GM20431 (cell line): ENCODE measurements around the gene FOXN3.

ENCODE experiments used
- in situ Hi-C: fragments of 300-500 bp; cut with MseI, MboI; formaldehyde crosslinking; loops from one replicate; pipeline ENCODE4 v1.15.0; 2020; ENCODE audit warnings: low sequenced_read_pairs; ENCODE audit not compliant: unreplicated experiment

The FOXN3 gene

DNA sequence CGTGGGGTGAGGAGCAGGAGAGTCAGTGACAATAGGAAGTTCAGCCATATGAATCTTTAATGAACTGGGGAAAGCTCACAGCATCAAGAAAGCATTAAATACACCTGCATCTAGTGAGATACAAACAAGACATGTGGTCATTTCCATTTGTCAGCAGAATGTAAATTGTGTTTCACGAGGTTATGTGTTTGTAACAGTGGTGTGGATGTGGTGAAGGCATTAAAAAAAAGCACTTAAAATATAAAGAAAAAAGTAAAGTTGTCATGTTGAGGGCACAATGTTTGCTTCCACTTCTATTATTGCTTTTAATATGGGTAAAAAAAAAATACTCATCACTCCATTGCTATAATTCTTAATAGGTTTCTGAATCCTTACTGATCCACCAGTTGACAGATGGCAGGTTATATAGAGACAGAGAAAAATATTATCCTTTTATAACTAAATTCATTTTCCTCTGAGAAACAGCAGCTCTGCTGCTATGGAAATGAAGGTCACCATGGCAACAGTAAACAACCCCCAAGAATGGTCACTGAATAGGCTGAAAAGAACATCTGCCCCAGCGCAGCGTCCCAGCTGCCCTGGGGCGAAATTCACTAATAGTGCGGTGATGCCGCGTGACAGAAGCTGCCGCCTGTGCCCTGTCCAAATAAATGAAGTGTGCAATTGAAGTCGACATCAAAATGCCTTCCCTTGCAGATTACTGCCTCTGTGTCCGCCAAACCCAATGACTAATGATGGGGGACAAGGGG lies 226.1 kb downstream of the FOXN3 start:
- in situ Hi-C loops = no loop called here

DNA sequence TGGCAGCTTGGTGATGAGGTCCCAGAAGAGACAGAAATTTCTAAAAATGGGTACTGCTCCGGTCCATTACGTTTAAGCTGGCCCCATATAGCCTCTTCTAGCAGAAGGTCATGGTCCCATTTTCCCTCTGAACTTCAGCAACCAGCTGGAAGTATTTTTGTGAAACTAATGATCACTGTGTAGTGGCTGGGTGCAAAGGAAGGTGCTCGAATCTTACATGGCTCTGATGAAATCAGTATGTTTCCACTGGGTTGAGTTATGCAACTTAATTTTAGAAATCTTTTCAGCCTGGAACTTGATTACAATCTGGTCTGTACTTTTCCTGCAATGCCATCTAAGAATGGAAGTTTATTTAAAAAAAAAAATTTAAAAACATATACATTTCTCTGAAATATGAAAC lies 228.5 kb downstream of the FOXN3 start:
- in situ Hi-C loops = no loop called here

DNA sequence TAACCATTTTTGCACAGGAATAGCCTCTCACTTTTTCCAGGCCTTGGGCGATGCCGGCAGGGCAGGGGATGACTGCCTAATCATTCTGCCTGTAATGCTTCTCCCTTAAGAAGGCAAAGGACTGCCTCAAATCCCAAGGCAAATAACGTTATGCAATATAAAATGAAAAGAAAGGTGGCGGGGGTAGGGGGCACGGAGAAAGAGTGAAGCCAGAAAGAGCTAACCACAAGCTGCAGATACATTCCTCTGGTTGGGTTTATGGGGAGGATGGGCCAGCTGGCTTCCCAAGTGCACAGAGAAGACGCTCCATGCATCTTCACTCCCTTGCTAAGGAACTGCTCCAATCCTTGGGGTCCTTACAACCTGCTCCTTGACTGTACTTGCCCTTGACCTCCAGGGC lies 229.5 kb downstream of the FOXN3 start:
- in situ Hi-C loops = no loop called here

DNA sequence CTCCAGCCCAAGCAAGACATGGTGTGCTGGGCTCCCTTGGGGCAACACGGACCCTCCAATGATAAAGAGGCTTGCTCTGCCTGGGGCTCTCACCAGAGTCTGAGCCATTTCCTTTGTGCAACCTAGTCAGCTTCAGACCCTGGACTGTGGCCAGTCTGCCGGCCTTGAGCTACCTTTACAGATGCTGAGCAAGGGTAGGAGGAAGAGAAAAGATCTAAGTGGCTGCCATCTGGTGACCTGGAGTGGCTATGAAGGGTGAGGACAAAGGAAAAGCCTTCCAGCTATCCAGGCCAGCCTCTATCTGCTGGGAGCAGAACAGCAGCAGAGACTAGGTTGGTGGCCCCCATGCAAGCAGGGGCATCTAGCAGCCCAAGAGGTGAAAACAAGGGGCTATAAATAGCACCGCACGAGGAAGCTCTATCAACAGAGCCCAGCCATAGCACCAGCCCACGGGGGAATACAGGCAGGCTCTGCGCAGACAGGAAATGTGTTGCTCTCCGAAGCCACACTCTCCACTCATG lies 230.1 kb downstream of the FOXN3 start:
- in situ Hi-C loops = no loop called here

DNA sequence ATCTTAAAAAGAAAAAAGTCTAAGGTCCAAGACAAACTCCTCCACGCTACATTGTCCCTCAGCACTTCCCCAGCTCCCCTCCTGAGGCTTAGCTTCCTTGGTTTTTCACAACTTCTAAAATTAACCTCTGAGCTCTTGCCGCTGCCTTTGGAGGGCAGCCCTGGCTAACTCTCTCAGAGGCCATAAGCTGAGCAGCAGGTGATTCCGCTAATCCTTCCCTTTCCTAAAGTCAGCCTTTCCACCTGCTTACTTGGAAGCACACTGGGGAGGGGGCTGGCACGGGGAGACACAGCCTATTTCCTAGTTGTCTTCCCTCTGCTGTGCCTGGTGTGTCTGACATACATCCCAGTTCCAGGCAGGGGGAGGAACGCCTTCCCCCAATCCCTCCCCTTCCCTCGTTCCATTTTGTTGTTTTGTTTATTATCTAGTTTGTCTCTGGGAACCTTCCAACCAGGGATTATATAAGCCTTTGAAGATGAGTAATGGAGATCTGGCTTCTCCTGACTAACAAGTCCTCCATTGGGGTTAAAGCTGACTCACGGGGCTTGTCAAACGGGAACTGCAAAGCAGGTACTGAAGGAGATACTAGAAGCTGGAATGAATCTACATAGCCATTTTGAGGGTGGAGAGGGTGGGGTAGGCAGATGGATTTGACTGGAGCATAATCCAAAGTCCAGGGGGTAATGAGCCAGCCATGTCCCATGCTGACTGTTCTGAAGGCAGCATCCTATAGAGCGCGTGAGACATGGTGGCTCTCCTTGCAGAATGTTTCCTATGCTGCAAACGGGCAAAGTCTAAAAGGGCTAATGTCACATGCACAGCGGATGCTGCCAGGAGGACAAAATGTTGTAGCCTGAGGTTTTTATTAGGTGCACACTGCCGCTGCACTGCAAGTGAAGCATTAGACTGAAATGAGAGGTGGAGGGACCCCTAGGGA lies 230.8 kb downstream of the FOXN3 start:
- in situ Hi-C loops = no loop called here

DNA sequence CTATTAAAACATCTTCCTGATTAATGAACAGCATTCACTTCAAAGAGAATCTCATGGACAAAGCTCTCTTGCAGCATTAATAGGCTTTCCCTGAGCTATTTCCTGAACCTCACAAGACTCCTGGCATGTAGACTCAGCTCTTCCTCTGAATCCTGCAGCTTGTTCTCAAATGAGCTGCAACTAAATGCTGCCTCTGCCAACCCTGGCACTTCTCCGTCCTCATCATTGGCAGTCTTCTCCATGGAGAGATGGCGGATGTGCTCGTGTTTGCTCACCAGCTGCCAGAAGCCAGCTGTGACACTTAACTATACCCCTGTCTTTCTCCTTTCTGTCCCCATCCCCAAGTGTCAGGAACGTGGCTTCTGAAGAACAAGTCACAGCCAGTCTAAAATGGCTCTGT lies 232.1 kb downstream of the FOXN3 start:
- in situ Hi-C loops = no loop called here

DNA sequence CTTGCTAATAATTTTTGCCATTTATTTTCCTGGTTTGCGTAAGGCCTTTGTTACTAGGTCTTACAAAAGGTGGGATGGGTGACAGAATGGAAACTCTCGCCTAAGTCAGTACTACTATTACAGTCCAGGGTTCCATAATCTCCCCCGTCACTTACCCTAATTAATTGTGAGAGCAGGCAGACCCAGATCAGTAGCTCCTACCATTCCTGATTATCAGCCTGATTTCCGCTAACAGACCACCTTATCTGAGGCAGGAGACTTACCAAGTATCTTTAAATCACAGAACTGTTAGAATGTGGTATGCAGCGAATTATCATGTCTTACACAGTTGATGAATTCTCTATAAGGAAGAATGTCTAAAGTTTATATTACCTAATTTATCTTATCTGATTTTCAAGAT lies 234.7 kb downstream of the FOXN3 start:
- in situ Hi-C loops = no loop called here

DNA sequence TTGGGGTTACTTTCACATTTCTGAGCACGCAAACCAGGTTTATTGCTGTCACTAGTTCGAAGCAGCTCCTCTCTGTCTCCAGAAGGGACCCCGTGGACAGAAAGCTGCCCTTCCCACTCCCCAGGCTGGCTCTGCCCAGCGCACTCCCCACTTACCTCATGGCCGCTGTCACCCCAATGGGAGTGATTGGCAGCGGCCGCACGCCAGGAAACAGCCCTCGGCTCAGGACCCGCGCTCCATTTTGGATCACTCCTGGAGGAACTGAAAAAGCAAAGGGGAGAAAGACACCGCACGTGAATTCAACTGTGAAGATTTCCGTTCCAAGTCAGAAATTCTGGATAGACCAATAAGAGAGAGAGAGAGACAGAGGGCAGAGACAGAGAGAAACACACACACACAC lies 236.5 kb downstream of the FOXN3 start:
- in situ Hi-C loops = no loop called here

DNA sequence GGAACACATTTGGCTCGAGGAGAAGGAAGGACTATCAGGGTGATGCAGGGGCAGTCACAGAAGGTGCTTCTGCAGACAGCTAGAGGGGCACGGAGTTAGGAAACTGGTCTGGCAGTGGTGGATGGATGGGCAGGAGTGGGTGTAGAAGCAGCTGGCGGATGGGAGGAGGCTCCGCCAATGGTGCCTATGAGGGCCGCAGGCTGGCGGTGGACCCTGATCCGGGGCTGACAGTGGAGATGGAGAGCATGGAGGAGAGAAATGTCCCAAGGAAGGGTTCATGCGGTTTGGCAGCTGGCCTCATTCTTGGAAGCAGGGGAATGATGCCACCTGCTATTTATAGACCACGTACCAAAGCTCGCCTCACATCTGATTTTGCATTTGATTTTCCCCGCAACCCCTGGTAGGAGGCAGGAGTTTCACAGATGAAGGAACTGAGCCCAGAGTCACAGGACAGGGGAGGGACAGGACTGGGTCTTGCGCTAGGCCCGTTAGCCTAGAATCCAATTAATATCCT lies 237.1 kb downstream of the FOXN3 start:
- in situ Hi-C loops = loop anchor here (10.0 kb wide), 1 partner anchor 235 kb away; the partner anchor contains the start of gene FOXN3

DNA sequence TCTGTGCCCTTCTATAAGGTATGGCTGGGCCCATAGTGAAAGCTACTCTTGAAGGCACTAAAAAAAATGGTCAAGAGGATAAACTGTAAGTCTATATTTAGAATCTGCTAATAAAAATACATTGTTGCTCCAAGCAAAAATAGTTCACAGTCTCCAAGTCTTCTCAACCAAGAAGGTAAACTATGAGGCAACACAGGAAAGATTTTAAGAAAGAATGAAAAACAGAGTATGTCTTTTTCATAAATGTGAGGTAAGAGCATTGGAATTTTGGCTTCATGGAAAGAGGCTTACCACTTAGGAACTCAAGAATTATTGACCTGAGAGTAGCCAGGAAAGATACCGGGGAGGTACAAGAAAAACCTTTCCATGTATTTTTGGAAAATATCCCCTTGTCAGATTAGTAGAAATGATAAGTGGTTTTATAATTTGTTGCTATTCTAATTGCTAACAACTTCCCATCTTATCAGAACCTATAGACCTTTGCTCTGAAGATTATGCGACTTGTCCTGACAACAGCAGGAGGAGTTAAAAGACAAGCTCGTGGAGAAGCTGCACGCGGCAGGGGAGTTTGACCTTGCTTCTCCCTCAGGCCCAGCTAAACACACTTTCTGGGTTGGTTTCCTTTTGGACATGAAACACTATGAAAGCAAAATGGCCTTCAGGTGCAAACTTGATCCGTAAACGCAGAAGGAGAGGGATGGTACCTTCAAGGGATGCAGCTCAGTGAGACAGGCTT lies 238.1 kb downstream of the FOXN3 start:
- in situ Hi-C loops = loop anchor here (10.0 kb wide), 1 partner anchor 236 kb away; the partner anchor contains the start of gene FOXN3

DNA sequence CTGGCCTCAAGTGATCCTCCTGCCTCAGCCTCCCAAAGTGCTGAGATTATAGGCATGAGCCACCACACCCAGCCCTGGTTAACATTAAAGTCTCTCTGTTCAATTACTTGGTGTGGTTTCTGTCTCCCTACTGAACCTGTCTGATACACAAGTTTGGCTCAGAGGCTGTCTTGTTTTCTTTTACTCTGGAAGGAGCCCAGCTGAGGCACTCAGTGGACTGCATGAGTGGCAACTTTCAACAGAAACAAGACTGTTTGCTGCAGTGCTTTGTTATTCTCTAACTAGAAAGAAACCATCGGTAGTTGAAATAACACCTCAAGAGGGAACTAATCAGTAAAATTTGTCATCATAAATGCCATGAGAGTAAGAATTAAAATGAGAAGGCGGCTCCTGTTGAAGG lies 238.7 kb downstream of the FOXN3 start:
- in situ Hi-C loops = loop anchor here (10.0 kb wide), 1 partner anchor 236 kb away; the partner anchor contains the start of gene FOXN3

DNA sequence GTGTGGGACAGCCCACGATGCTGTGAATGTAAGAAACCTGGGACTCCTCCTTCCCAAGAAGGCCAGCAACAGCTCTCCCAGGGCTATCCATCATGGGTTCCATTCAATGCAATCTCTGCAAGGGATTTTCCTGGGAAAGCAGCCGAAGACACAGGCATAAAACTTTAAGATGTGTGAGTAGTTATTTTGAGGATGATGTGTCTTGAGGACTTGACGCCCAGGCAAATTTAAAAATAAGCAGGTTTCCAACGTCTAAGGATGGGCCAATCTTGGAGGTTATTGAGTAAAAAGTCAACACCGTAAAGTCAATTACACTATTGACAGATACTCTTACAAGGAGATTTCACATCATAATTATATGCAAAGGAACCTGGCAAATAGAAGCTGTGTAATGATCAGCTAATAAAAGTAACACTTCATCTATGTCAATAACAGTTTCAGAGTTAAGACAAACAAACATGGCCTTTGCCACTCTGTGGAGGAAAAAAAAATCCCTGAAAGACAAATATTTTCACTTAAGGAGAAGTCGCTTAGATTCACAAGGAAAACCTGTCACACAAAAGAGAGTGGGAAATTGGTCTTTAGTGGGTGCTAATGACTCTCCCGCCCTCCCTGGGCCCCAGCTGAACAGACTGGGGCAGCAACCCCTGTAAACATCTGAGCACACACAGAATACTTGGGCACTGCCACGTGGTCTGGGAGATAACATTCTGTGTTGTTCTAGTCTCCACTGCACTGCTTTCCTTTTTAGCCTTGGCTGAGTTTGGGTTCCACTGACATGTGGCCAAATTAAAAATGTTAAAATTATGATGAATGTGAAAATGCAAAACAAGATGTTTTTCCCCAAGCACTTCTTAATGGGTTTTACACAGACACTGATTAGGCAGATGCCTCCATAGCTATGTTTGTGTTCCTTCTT lies 240.9 kb downstream of the FOXN3 start:
- in situ Hi-C loops = loop anchor here (10.0 kb wide), 1 partner anchor 239 kb away; the partner anchor contains the start of gene FOXN3

DNA sequence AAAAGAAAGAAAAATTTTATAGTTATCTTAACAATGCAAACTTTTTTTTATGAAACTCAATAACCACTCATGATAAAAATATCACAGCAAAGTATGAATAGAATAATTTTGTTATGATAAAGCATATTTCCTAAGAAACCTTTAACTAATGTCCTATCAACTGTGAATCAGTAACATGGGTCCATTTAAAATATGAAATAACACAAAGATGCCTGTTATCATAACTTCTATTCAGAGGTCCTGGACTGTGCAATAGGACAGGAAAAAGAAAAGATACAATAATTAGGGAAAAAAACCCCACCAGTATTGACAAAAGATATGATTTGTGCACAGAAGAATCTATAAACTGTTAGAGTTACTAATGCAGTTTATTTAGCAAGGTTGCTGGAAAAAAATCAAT lies 245.4 kb downstream of the FOXN3 start:
- in situ Hi-C loops = loop anchor here (10.0 kb wide), 1 partner anchor 243 kb away; the partner anchor contains the start of gene FOXN3

DNA sequence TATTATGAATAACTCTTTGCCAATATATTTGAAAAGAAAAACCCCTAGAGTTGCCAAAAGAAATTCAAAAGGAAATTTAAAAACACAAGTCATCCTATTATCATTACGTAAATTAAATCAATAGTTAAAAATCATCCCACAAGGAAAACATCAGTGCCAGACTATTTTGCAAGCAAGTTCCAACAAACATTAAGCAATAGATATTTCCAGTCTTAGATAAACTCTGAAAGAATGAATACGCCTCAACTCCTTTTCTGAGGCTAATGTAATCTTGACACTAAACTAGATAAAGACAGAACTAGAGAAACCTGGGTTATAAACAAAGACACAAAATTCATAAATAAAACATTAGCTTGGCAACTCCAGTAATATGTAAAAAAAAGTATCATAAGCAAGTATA lies 245.9 kb downstream of the FOXN3 start:
- in situ Hi-C loops = loop anchor here (10.0 kb wide), 1 partner anchor 244 kb away; the partner anchor contains the start of gene FOXN3

DNA sequence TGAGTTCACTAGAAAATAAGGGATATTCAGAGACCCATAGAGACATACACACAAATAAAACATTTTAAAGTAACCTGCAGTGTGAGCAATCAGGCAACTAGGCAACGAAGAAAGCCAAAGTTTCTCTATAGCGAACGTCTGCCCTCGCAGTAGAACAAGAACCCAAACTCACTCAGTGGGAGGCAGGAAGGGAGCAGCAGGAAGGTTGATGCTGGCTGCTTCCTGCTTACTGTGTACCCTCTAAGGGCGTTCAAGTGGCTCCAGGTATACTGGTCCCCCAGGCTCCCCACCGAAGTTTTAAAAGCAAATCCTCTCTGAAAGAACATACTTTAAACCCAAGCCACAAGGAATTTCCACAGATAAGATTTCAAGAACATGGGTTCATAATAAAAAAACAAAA lies 249.3 kb downstream of the FOXN3 start:
- in situ Hi-C loops = no loop called here

DNA sequence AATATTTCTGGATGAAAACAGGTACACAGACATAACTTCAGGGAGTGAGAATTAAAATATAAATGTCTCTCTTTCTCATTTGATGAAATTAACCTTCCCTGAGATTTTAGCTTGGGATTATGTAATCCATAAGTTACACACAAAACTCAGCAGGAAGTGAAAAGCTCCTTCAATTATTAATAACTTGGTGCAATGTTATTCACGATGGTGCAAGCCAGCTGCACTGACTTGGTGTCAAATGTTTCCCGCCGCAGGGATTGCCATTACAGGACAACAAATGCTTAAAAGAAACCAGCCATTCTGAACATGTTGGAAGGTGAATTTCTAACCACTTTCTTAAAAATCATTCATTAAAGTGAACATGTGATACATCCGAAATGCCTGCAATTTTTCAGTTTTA lies 250.4 kb downstream of the FOXN3 start:
- in situ Hi-C loops = no loop called here

DNA sequence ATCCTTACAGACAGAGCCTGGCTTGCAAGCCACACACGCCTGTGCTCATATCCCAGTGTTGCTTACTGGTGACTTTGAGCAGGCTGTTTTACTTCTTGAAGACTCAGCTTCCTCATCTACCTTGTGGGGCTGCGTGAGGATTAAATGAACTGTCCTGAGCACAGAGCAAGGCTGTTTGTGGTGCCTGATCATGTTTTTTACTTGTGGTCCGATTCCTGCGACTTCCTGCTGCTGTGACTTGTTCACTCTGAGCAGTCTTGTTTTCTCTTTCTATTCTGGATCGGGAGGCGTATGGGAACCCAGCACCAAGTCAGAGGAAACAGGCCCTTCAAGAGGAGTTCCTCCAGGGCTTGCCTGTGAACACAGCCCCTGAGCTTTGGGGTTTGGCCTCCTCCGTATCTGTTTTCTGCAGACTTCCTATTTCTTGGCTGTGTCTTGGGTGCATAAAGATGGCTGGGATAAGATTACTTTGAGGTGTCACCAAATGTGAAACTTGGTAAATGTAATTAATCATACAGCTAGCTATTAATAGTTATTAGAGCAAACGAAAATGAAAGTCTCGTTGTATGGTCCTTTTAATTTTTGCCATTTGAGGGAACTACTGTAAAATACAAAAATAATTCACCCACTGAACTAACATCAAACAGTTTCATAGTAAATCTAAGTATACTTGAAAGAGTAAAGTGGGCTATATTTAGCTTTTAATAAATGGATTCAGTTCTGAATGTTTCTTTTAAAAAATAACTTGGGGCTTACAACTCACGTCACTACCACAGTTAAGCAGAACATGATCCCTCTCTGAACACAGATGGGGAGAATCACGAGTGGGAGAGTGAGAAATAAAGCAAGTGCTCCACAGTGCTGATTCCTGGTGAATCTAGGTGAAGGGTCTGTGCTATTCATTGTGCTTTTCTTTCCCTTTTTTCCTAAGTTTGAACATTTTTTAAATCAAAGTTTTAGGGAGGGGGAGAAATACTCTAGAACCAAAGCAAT lies 251.5 kb downstream of the FOXN3 start:
- in situ Hi-C loops = no loop called here
